ENCODE measurements around the gene CDH2.

GRCh38 chr18:28099237-28099636 lies 77.7 kb downstream of the CDH2 start:
- TF ChIP-seq CTCF (IDR thresholded peaks at IDR 0.05), result no peak
- no peak for TF ChIP-seq POLR2A (IDR thresholded peaks at IDR 0.05)

Data from prostate gland (tissue), 2 donors.